ENCODE data around the gene ZC3HAV1.

Gene ZC3HAV1

DNA sequence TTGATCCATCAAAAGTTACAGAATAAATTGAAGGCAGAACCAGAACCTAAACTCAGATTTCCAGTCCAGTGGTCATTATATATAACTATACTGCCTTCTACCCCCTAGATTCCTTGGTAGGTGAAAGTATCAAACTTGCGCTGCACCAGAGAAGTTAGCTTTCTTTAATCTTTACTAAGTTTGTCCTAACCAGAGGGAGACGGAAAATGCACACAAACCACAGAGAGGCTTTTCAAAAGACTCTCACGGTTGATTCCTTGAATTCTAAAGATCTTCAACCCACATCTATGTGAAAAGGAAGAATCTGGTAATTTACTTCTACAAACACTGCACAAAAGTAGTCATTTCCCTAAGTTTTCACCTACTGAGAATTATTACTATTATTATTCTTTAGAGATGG, 110.1 kb downstream of the ZC3HAV1 start:
- no peaks in the 10 kb centered on the region for H3K27me3 ChIP-seq (ENCODE audit: insufficient read depth, low read length)
- H3K9me3 ChIP-seq (ENCODE audit: insufficient read depth, low read depth, low read length), result peaks cover 17% of the 10 kb centered on the region
- no peak overlapping the region for H3K4me3 ChIP-seq (ENCODE audit: low read length)
- no peak overlapping the region for H3K9ac ChIP-seq (ENCODE audit: low read depth, low read length)
- no peaks in the 10 kb centered on the region for H3K36me3 ChIP-seq (ENCODE audit: insufficient read depth, low read depth, low read length)
- no peak overlapping the region for H3K27ac ChIP-seq (ENCODE audit: low read length)
- H3K4me1 ChIP-seq (ENCODE audit: insufficient read depth, low read length), result no peaks in the 10 kb centered on the region

All from iPS-20b (cell line).